BE2C (cell line): ENCODE measurements around the gene ENTREP1.
"Not testable (repeated sequence)": the region's sequence is repeated elsewhere in the genome, so short reads cannot be mapped to it uniquely, and the experiment has no call there.

Experiments used
- DNase-seq: peaks from one replicate; pipeline ENCODE4 v3.0.0-alpha.2; 2020
- H3K27me3 ChIP-seq: fragments of 250-450 bp; sonication (Bioruptor Pico); 2 replicates; pipeline ENCODE4 v1.5.1; 2020; ENCODE audit warnings: mild to moderate bottlenecking
- H3K36me3 ChIP-seq: fragments of 250-450 bp; sonication (Bioruptor Pico); 2 replicates; pipeline ENCODE4 v1.5.1; 2020; ENCODE audit warnings: mild to moderate bottlenecking
- H3K4me1 ChIP-seq: fragments of 250-450 bp; sonication (Bioruptor Pico); 2 replicates; pipeline ENCODE4 v1.5.1; 2020
- H3K4me3 ChIP-seq: 2 replicates; pipeline ENCODE4 v1.5.1; 2011; ENCODE audit warnings: low read depth, low read length
- H3K9me3 ChIP-seq: fragments of 250-450 bp; sonication (Bioruptor Pico); 2 replicates; pipeline ENCODE4 v1.5.1; 2020
- TF ChIP-seq, protein P1 (sequence below): IDR thresholded peaks from 2 replicates; pipeline ENCODE4 v1.5.1; 2012; ENCODE audit warnings: mild to moderate bottlenecking, low read depth, low read length

The ENTREP1 gene

DNA sequence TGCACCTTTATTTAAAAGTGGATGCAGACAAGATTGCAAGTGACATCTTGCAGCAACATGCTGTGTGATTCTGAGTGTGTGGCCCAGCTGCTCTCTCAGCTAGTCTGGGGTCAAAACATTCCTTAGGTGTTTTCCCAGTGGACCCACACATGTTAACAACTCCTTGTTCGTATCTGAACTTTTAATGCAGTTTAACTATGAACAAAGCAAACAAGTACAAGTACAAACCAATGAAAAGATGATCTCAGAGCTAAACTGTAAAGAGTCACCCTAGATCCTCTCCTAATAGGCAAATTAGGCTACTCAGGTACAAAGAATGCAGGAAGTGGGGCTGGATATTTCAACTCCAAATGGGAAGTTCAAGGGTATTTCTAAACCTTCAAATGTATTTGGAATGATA is 108.4 kb downstream of the ENTREP1 start:
- no peak for DNase-seq
- Histone ChIP-seq H3K4me1 (no peaks in the 10 kb centered on the region), H3K9me3 (no peaks in the 10 kb centered on the region), H3K4me3 (no peak overlapping the region), H3K27me3 (no peaks in the 10 kb centered on the region), H3K36me3 (peaks cover 19% of the 10 kb centered on the region)
- TF ChIP-seq, protein P1, sequence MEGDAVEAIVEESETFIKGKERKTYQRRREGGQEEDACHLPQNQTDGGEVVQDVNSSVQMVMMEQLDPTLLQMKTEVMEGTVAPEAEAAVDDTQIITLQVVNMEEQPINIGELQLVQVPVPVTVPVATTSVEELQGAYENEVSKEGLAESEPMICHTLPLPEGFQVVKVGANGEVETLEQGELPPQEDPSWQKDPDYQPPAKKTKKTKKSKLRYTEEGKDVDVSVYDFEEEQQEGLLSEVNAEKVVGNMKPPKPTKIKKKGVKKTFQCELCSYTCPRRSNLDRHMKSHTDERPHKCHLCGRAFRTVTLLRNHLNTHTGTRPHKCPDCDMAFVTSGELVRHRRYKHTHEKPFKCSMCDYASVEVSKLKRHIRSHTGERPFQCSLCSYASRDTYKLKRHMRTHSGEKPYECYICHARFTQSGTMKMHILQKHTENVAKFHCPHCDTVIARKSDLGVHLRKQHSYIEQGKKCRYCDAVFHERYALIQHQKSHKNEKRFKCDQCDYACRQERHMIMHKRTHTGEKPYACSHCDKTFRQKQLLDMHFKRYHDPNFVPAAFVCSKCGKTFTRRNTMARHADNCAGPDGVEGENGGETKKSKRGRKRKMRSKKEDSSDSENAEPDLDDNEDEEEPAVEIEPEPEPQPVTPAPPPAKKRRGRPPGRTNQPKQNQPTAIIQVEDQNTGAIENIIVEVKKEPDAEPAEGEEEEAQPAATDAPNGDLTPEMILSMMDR, result no peak

DNA sequence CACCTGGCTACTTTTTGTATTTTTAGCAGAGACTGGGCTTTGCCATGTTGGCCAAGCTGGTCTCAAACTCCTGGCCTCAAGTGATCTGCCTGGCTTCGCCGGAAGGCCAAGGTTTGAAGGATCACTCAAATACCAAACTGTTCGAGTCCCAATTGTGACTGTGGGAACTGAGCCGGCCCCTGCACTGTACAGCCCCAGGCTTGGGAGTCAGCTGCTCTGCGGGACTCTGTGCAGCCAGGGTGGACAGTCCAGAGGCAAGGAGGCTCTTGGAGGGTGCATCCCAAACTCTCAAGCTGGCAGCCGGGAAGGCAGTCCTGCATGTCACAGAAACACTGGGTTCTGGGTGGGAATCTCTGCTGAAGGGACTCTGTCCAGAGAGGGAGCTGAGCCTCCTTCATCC is 109.0 kb downstream of the ENTREP1 start:
- TF ChIP-seq, protein P1, result no peak
- H3K4me1 ChIP-seq, result no peaks in the 10 kb centered on the region
- H3K4me3 ChIP-seq, result no peak overlapping the region
- H3K9me3 ChIP-seq, result no peaks in the 10 kb centered on the region
- no peak for DNase-seq
- H3K36me3 ChIP-seq, result peaks cover 19% of the 10 kb centered on the region
- no peaks in the 10 kb centered on the region for H3K27me3 ChIP-seq

DNA sequence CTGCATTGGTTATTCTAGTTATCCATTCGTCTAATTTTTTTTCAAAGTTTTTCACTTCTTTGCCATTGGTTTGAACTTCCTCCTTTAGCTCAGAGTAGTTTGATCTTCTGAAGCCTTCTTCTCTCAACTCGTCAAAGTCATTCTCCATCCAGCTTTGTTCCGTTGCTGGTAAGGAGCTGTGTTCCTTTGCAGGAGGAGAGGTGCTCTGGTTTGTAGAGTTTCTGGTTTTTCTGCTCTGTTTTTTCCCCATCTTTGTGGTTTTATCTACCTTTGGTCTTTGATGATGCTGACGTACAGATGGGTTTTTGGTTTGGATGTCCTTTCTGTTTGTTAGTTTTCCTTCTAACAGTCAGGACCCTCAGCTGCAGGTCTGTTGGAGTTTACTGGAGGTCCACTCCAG is 114.6 kb downstream of the ENTREP1 start:
- H3K27me3 ChIP-seq, H3K4me1 ChIP-seq, H3K4me3 ChIP-seq, H3K9me3 ChIP-seq, DNase-seq: not testable (repeated sequence)
- H3K36me3 ChIP-seq, result peaks cover 30% of the 10 kb centered on the region

DNA sequence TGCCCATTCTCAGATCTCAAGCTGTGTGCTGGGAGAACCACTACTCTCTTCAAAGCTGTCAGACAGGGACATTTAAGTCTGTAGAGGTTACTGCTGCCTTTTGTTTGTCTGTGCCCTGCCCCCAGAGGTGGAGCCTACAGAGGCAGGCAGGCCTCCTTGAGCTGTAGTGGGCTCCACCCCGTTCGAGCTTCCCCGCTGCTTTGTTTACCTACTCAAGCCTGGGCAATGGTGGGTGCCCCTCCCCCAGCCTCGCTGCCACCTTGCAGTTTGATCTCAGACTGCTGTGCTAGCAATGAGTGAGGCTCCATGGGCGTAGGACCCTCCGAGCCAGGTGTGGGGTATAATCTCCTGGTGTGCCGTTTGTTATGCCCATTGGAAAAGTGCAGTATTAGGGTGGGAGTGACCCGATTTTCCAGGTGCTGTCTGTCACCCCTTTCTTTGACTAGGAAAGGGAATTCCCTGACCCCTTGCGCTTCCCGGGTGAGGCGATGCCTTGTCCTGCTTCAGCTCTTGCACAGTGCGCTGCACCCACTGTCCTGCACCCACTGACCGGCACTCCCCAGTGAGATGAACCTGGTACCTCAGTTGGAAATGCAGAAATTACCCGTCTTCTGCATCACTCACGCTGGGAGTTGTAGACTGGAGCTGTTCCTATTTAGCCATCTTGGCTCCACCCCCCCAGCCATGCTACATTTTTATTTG is 115.4 kb downstream of the ENTREP1 start:
- not testable (repeated sequence) for H3K9me3 ChIP-seq, H3K27me3 ChIP-seq, H3K4me3 ChIP-seq, H3K4me1 ChIP-seq, DNase-seq
- peaks cover 30% of the 10 kb centered on the region for H3K36me3 ChIP-seq
